Measurements from ENCODE around the gene PEX10.

Gene PEX10

DNA sequence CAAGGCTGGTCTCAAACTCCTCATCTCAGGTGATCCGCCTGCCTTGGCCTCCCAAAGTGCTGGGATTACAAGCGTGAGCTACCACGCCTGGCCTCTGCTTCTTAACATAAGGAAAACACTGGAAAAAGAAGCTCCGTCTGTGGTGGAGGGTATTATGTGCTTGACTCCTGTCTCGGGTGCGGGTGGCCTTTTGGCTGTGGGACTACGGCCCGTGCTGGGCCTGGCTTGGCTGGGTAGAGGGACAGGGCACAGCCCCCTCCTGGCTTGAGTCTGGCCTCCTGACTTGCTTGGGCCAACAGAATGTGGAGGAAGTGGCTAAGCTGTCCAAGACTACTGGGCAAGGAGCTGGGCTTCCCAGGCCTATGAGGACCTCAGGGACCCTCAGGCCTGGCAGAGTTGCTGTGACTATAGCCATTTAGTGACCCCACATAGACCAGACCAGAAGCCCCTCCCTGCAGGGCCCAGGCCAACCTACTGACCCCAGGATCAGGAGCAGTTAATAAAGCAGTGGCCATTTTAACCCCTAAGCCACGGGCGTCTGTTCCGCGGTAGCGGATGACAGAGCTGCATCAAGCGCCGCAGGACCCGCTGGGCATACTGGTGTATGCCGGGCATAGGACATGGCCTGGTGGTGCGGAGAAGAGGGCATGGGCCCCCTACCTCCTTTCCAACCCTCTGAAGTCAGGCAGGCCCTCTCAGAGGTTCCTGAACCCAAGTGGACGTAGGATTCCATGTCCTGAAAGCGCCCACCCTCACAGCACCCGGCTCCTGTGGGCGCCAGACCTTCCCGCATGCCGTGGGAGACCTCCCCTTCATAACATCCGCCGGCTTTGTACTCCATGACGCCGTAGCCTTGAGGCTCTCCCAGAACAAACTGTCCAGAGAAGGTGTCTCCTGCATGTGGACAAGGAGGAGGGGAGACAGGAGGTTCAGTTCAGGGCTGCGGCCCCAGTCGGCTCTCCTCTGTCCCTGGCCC lies 25.4 kb downstream of the PEX10 start:
- no peaks in the 10 kb centered on the region for H3K9me3 ChIP-seq (ENCODE audit: control insufficient read depth, insufficient read depth, low read length)
- no peak overlapping the region for H3K9ac ChIP-seq (ENCODE audit: low read depth, low read length)
- no peaks in the 10 kb centered on the region for H3K4me1 ChIP-seq (ENCODE audit: insufficient read depth, low read length)
- H3K36me3 ChIP-seq (ENCODE audit: insufficient read depth, low read length): no peaks in the 10 kb centered on the region; the same call in 1 of the 2 replicates

DNA sequence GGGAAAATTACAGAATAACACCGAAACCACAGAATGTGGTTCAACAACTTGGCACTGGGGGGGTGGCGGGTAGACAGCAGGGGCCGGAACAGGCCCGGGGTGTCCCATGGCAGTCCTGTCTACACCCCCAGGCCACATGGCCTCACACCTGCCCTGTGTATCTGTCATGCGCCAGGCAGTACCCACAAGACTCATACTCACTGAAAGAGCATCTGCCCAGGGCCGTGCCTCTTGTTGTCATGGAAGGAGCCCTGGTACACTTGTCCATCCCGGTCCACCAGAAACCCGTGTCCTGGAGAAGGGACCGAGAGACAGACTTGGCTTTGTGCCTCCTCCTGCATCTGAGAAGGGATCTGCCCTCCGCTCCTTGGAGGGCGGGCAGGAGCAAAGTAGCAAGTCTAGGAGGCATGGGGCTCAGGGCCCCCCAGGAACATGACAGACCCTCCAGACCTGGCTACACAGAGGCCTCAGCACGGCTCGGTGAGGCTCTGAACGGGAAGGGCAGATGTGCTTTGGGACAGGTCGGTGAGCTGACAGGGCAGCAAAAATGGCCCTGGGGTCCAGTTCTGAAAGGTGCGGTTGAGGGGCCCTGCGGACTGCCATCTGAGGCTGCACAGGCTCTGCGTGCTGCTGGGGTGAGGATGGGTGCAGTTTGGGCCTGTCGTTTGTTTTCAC lies 26.6 kb downstream of the PEX10 start:
- no peaks in the 10 kb centered on the region for H3K9me3 ChIP-seq (ENCODE audit: control insufficient read depth, insufficient read depth, low read length)
- H3K9ac ChIP-seq (ENCODE audit: low read depth, low read length): no peak overlapping the region
- H3K4me1 ChIP-seq (ENCODE audit: insufficient read depth, low read length): no peaks in the 10 kb centered on the region
- H3K36me3 ChIP-seq (ENCODE audit: insufficient read depth, low read length): no peaks in the 10 kb centered on the region; the same call in 1 of the 2 replicates

DNA sequence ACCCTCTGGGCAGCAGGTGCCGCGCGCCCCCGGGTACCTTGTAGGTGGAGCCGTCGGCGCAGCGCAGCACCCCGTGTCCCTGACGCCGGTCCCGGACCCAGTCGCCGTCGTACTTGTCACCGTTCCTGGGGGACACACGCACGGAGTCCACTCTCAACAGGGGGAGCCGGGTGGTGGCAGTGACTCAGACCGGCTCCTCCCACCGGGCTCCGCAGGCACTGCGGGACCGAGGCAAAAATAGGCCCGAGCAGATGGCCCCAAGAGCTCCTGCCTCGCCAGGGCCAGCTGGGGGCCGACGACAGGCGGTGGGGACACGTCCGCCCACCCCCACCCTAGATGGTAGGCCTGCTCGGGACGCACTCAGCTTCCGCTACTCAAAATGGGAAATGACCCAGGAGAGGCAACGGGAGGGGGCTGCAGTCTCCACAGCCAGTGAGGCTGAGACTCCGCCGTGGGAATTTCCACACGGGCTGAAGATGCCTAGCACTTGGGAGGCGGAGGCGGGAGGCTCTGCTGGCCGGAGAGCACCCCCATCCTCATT lies 27.4 kb downstream of the PEX10 start:
- Histone ChIP-seq H3K9me3 (ENCODE audit: control insufficient read depth, insufficient read depth, low read length) (no peaks in the 10 kb centered on the region), H3K9ac (ENCODE audit: low read depth, low read length) (no peak overlapping the region), H3K4me1 (ENCODE audit: insufficient read depth, low read length) (no peaks in the 10 kb centered on the region), H3K36me3 (ENCODE audit: insufficient read depth, low read length) (no peaks in the 10 kb centered on the region; the same call in 1 of the 2 replicates)

DNA sequence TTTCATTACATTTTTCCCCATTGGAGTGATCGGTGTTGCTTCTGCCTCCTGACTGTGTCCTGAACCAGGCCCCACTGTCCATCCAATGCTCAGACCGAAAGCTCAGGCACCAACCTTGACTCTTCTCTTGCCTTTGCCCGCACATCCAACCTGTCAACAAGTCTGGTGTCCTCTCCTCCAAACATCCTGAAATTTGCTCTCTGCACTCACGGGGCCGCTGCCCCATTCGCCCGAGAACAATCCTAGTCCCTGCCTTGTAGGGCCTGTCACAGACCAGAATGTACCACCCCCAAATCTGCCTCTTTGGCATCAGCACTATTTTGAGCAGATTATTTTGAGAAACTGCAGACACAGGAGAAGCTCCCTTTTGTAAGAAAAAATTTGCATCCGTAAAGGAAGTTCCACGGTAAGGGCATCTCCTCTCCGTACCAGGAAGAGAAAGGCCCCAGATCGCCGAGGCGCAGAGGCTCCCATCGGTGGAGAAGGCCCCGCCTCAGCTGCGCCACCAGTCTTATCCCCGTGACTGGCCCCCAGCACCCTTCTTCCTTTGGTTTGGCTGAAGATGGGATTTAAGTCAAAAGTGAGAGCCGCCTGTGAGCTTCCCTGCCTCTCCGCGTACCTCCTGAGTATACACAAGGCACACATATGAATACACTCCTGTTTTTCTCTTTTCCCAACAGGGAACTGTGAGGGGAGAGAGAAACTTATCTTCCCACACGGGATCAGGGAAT lies 28.1 kb downstream of the PEX10 start:
- Histone ChIP-seq H3K36me3 (ENCODE audit: insufficient read depth, low read length) (no peaks in the 10 kb centered on the region; the same call in 1 of the 2 replicates), H3K9me3 (ENCODE audit: control insufficient read depth, insufficient read depth, low read length) (no peaks in the 10 kb centered on the region), H3K4me1 (ENCODE audit: insufficient read depth, low read length) (no peaks in the 10 kb centered on the region), H3K9ac (ENCODE audit: low read depth, low read length) (no peak overlapping the region)

DNA sequence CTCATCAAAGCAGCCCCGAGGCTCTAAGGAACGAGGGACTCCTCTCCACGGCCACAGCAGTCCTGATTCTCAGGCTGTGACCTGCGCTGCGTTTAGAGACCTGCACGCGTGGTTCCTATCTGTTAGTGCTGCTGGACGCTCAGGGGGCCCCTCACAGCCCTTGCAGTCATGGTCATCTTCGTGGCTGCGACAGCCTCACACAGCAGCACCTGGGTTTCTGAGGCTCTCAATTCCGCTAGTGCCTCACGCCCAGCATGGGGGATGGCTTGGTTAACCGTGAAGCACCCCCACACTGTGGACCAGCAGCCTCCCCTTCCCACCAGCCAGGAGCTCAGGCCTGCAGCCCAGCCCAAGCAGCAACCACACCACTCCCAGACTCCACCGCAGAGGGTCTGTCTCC lies 28.8 kb downstream of the PEX10 start:
- H3K4me1 ChIP-seq (ENCODE audit: insufficient read depth, low read length): no peaks in the 10 kb centered on the region
- no peak overlapping the region for H3K9ac ChIP-seq (ENCODE audit: low read depth, low read length)
- H3K36me3 ChIP-seq (ENCODE audit: insufficient read depth, low read length): no peaks in the 10 kb centered on the region; the same call in 1 of the 2 replicates

DNA sequence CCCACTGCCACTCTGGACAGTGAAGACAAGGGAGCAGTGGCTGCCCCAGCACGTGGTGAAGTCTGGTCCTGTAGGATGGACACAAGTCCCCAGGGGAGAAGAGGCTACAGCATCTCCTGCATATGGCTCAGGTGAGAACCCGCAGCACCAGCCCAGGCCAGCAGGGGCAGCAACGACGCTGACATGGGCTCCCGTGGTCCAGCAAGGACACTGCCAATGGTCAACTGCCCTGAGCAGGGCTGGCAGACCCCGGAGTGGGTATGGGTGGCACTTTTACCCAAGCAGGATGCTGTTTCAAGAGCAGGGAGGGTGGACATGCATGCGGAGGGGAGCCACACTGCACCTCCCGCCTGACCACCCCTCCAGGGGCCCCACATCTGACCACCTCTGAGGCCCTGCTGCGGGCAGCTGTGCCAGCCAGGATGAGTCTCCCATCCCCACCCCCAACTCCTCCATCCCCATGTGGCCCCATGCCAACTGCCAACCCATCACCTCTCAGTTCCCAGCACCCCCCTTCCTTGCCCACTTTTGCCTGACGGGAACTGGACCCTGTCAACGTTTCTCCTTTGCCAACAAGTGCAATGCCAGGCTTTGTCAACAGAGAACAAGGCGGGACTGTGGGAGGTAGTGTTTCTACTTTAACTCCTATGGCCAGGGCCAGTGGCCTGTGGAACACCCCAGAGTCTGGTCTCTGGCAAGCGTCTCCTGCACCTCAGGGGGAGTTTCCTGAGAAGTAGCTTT lies 29.6 kb downstream of the PEX10 start:
- Histone ChIP-seq H3K36me3 (ENCODE audit: insufficient read depth, low read length) (no peaks in the 10 kb centered on the region; the same call in 1 of the 2 replicates), H3K4me1 (ENCODE audit: insufficient read depth, low read length) (no peaks in the 10 kb centered on the region), H3K9me3 (ENCODE audit: control insufficient read depth, insufficient read depth, low read length) (no peaks in the 10 kb centered on the region), H3K9ac (ENCODE audit: low read depth, low read length) (no peak overlapping the region)

More for the DNA sequence above, 28.8 kb downstream of the PEX10 start:
- no peaks in the 10 kb centered on the region for H3K9me3 ChIP-seq (ENCODE audit: control insufficient read depth, insufficient read depth, low read length)

DNA sequence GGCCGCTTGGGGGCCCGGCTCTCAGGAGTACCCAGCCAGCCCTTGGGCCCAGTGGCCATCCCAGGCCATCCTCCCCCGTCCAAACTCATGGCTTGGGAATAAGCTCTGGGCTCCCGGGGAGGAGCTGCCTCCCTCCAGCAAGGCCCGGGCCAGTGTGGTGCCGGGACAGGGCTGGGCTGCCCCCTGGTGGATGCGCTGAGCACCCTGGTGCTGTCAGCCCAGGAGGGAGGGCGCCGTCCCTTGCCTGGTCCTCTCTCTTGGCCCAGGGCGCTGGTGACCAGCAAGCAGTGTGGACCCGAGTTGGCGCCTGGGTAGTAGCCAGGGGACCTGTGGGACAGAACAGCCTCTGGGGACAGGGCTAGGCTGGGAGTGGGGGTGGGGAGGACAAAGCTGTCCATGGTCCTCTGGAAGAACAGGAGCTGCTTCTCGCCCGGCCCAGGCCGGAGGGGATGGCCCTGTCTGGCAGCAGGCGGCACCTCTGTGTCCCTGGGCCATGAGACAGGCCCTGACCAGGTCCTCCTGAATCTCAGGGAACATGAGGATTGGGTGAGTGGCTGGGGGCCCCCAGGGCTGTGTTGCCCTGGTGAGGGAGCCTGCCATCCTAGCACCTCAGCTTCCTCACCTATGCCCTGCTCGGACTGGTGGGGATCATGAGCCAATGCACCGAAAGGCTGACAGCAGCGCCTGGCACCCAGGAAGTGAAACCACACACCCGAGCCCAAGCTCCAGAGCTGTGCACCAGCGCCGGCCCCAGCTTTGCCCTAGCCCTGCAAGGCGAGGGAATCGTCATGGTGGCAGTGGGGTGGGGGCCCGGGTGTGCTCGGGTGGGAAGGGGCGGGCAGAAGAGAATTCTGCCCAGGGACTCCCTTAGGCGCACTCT lies 30.4 kb downstream of the PEX10 start:
- Histone ChIP-seq H3K36me3 (ENCODE audit: insufficient read depth, low read length) (no peaks in the 10 kb centered on the region; the same call in 1 of the 2 replicates), H3K9me3 (ENCODE audit: control insufficient read depth, insufficient read depth, low read length) (no peaks in the 10 kb centered on the region), H3K9ac (ENCODE audit: low read depth, low read length) (no peak overlapping the region), H3K4me1 (ENCODE audit: insufficient read depth, low read length) (no peaks in the 10 kb centered on the region)

DNA sequence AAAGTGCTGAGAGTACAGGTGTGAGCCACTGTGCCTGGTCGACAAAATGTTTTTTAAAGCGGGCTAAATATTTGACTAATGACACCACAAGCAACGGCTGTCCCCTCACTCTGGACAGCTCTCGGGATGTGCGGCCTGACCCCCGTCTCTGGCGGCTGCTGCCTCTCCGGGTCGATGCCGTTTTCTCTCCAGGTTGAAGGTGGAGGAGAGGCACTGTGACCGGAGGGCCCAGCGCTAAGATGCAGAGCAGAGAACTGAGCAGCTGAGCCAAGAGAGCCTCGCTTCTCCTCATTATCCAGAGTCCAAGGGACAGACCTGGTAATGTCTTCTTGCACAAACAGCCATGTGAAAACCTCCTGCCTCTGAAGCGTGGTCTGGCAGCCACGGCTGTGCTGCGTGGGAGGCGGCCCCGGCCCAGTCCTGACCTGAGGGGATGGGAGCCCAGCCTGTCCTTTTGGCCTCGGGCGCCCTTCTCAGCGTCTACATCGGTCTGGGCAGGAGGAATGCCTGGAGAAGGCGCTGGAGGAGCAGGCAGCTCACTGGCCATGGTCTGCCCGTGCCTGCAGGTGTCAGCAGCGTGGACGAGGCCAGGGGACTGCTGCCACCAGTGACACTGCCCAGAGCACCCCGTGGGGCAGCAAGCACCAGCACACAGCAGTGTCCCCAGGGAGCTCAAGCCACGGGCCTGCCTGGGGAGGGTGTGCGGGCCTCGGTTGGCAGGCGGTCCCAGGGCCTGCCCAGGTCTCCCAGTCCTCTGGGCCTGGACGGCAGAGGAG lies 31.4 kb downstream of the PEX10 start:
- H3K4me1 ChIP-seq (ENCODE audit: insufficient read depth, low read length): no peaks in the 10 kb centered on the region
- no peaks in the 10 kb centered on the region; the same call in 1 of the 2 replicates for H3K36me3 ChIP-seq (ENCODE audit: insufficient read depth, low read length)
- no peak overlapping the region for H3K9ac ChIP-seq (ENCODE audit: low read depth, low read length)
- H3K9me3 ChIP-seq (ENCODE audit: control insufficient read depth, insufficient read depth, low read length): no peaks in the 10 kb centered on the region

DNA sequence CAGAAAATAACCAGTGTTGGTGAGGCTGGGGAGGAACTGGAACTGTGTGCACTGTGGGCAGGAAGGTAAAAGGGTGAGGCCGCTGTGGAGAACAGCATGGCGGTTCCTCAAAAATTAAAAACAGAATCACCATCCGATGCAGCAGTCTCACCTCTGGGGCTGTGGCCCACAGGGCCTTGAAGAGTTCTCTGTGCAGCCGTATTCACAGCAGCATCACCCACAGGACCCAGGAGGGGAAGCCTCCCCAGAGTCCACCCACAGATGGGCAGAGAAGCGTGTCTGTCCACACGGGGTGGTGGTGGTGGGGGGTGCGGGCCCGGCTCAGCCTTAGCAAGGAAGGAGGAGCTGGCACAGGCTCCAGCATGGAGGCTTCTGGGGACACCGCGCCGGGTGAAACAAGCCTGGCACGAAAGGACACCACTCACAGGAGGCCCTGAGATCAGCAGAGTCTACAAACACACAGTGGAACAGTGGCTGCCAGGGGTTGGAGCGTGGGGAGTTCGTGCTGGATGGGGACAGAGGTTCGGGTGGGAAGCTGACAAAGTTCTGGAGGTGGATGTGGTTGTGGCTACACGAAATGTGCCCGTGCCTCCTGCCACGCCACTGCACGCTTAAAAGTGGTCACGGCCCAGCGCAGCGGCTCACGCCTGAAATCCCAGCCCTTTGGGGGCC lies 32.5 kb downstream of the PEX10 start:
- H3K4me1 ChIP-seq (ENCODE audit: insufficient read depth, low read length): no peaks in the 10 kb centered on the region

DNA sequence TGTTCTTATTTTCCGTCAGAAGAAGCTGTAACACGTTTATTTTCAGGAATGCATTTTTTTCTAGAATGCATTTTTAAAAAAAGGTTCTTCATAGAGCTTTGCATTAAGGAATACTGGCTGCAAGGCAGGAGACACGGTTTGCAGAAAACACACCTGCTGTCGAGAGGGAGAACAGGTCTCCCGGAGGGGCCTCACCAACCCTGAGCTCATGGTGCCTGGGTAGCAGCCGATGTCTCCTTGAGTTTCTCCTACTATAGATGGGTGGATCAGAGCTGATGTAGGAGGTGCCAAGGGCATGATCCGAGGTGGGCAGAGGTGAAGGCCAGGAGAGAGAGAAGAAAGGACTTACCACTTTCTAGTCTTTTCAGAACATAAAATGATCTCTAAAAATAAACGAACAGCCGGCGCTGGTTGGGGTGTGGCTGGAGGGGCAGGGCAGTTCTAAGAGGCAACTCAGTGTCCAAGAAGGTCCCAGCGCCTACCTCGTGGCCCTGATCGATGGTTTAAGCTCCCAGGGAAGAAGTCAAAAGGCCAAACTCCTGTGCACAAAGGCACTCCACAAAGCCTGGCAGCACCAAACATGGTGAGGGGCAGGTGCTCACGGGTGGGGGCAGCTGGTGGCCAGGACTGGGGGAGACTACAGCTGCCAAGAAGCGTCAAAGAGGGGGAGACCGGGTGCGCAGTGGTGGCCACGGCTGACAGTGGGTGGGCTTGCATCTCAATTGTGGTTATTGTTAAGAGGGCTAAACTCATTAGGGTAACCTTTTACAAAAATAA lies 33.2 kb downstream of the PEX10 start:
- Histone ChIP-seq H3K4me1 (ENCODE audit: insufficient read depth, low read length) (no peaks in the 10 kb centered on the region), H3K36me3 (ENCODE audit: insufficient read depth, low read length) (no peaks in the 10 kb centered on the region; the same call in 1 of the 2 replicates), H3K9ac (ENCODE audit: low read depth, low read length) (no peak overlapping the region), H3K9me3 (ENCODE audit: control insufficient read depth, insufficient read depth, low read length) (no peaks in the 10 kb centered on the region)

More for the DNA sequence above, 32.5 kb downstream of the PEX10 start:
- no peaks in the 10 kb centered on the region; the same call in 1 of the 2 replicates for H3K36me3 ChIP-seq (ENCODE audit: insufficient read depth, low read length)
- no peaks in the 10 kb centered on the region for H3K9me3 ChIP-seq (ENCODE audit: control insufficient read depth, insufficient read depth, low read length)
- no peak overlapping the region for H3K9ac ChIP-seq (ENCODE audit: low read depth, low read length)

DNA sequence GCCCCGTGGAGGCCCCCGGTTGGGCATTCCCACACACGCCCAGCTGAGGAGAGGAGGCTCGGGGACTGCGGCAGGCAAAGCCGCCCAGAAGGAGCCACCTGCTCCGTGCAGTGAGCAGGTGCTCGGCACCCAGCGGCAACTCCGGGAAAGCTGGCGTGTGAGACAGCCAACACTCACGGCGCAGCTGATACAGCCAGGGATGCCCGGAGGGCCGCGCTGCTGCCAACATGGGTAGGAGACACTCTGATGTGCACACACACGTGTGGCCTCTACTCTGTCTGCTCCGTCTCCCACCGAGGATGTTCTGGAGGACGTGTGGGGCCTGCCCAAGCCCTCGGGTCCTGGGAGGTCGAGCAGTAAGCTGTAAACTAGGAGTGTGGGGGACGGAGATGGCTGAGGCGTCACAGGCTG lies 33.9 kb downstream of the PEX10 start:
- Histone ChIP-seq H3K9ac (ENCODE audit: low read depth, low read length) (no peak overlapping the region), H3K9me3 (ENCODE audit: control insufficient read depth, insufficient read depth, low read length) (no peaks in the 10 kb centered on the region), H3K4me1 (ENCODE audit: insufficient read depth, low read length) (no peaks in the 10 kb centered on the region), H3K36me3 (ENCODE audit: insufficient read depth, low read length) (no peaks in the 10 kb centered on the region; the same call in 1 of the 2 replicates)
